GM21619 (cell line): ENCODE measurements around the gene KATNA1.
A peak's percentile ranks its signal among the peaks of the same experiment; 100 is the strongest.

Experiments
- ATAC-seq: cut with Tn5 transposase; IDR thresholded peaks from one replicate; pipeline ENCODE4 v1.9.1; 2021; ENCODE audit not compliant: unreplicated experiment

KATNA1 gene

DNA sequence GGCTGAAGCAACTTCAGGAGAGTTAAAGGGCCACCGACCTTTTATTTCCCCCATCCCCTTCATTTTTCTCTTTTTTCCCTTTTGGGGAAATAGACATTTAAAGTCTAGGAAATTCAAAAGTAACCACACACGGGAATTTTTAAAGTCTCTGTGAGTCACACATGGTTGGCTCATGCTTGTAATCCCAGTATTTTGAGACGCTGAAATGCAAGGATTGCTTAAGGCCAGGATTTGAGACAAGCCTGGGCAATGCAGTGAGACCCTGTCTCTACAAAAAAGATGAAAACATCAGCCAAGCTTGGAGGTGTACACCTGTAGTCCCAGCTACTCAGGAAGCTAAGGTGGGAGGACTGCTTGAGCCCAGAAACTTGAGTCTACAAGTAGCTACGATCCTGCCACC is 34.2 kb downstream of the KATNA1 start:
- no peak for ATAC-seq

GRCh38 chr6:149608381-149608982 is 40.0 kb downstream of the KATNA1 start:
- ATAC-seq = no peak

DNA sequence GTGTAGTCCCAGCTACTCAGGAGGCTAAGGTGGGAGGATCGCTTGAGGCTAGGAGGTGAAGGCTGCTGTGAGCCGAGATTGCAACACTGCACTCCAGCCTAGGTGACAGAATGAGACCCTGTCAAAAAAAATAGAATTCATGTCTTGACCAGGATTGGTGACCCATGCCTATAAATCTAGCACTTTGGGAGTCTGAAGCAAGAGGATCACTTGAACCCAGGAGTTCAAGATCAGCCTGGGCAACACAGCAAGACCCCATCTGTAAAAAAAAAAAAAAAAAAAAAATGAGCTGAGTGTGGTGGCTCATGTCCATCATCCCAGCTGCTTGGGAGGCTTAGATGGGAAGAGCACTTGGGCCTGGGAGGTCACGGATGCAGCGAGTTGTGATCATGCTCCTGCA is 48.0 kb downstream of the KATNA1 start:
- ATAC-seq = no peak

DNA sequence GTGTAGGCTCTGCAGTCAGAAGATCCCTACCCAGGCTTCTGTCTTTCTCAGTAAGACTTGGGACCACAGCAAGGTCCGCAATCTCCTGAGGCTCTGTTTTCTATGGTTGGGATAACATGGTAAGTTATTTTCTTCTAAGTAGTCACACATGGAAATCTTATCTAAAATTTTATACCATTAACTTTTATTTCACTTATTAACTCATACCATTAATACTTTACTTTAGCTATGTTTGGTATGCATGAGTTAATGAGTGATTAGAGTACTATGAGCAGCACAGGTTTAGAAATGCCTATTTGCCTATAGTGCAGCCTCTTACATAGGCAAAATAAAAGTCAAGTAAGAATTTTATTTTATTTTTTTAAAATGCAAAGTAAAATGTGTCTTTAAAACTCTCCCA is 55.1 kb downstream of the KATNA1 start:
- ATAC-seq = no peak

- no peak for ATAC-seq
Observed at GRCh38 chr6:149592983-149593382, 55.5 kb downstream of the KATNA1 start.

- ATAC-seq = no peak
Observed at GRCh38 chr6:149586149-149586548, 62.4 kb downstream of the KATNA1 start.

DNA sequence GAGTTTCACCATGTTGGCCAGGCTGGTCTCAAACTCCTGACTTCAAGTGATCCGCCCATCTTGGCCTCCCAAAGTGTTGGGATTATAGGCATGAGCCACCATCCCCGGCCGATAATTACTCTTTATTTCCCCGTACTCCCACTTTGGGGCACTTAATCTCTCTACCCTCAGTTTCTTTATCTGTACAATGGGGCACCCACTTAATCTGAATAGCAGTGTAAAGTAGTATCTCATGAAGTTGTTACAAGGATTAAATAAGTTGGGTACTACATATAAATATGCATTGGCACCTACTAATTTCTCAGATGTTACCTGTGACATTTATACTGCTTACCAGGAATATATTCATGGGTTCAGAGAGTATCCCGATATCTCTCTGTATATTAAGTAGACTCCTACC is 67.2 kb downstream of the KATNA1 start:
- ATAC-seq = no peak

GRCh38 chr6:149580880-149581279 is 67.6 kb downstream of the KATNA1 start:
- ATAC-seq = no peak

DNA sequence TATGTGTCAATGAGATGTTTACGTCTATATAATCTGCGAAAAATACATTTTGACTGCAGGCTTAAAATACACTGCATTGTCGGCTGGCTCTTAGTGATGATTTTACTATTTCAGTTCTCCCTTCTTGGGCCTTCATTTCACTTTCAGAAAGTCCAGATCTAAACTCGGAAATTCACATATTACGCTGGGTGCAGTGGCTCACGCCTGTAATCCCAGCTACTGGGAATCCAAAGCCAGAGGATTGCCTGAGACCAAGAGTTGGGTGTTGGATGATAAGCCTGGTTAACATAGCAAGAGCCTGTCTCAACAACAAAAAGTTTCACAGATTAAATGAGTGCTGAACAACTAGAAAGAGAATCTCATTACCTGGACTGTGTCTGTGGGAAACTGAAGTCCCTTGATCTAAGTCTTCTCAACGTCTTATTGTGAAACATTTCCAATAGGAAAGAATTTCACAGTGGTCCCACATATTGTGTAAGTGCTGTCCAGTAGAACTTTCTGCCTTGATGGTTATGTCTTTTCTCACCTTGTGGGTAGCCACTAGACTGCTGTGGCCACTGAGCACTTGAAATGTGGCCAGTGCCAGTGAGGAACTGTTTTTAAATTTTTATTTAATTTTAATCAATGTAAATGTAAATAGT is 80.4 kb downstream of the KATNA1 start:
- no peak for ATAC-seq

DNA sequence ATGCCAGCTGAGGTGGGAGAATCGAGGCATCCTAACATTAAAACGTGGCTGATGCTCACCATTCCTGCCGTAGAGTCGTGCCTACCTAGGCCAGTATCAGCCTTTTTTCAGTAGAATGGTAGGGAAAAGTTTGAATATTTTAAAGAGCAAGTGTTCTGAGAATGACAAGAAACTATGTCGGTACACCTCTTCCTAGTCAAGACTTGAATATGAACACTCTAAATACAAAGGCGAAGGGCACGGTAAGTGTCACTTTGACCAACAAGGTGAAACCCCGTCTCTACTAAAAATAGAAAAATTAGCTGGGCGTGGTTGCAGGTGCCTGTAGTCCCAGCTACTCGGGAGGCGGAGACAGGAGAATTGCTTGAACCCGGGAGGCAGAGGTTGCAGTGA is 81.3 kb downstream of the KATNA1 start:
- ATAC-seq = no peak

DNA sequence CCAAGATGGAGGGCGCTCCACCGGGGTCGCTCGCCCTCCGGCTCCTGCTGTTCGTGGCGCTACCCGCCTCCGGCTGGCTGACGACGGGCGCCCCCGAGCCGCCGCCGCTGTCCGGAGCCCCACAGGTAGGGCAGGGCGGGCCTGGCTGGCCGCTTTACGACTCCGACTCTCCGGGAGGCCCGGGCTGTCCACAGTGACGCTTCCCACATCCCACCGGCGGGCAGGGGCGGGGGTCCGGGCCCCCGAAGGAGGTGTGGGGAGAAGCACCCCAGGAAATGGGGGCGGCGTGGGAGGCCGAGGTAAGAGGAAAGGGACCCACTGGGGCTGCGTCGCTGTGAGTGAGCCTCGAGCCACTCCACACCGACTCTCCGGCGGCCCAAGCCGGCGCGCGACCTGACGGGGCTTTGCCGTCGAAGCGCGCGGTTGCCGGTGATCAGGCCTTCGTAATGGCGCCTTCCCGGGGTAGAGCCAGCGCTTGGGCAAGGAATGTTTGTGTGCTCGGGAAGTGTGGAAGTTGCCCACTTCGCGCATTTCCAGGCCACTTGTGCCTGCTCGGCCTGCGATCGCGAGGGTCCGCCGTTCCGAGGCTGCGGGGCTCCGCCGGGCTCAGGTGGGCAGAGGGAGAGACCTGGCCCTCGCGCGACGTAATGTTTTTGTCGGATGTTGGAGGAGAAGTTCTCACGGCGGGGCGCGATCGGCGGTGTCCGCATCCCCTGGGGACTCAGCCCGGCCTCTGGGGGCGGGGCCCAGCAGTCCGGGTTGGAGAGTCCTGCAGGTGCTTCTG is 81.9 kb downstream of the KATNA1 start:
- ATAC-seq = peak; percentile 23

- peak; percentile 71 for ATAC-seq
Observed at GRCh38 chr6:149565527-149566409, 82.7 kb downstream of the KATNA1 start, which contains the start of gene GINM1. Gene GINM1, plus strand, starts transcription at chr6:149566375. Its CDS starts 40 bp downstream, at chr6:149566415.

- ATAC-seq = no peak
Observed at GRCh38 chr6:149563928-149564325, 84.6 kb downstream of the KATNA1 start.

- ATAC-seq = no peak
Observed at GRCh38 chr6:149563203-149563927, 85.1 kb downstream of the KATNA1 start.

- no peak for ATAC-seq
Observed at GRCh38 chr6:149560736-149561135, 87.8 kb downstream of the KATNA1 start.

- ATAC-seq = no peak
Observed at GRCh38 chr6:149559389-149559788, 89.1 kb downstream of the KATNA1 start.

DNA sequence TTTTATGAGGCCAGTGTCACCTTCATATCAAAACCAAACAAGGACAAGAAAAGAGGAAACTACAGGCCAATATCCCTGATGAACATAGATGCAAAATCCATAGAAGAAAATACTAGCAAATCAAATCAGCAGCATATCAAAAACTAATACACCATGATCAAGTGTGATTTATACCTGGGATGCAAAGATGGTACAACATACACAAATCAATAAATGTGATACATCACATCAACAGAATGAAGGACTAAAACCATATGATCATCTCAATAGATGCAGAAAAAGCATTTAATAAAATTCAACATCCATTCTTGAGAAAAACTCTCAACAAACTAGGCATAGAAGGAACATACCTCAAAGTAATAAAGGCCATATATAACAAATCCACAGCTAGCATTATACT is 90.5 kb downstream of the KATNA1 start:
- ATAC-seq = no peak

- no peak for ATAC-seq
Observed at GRCh38 chr6:149551920-149552319, 96.6 kb downstream of the KATNA1 start.

DNA sequence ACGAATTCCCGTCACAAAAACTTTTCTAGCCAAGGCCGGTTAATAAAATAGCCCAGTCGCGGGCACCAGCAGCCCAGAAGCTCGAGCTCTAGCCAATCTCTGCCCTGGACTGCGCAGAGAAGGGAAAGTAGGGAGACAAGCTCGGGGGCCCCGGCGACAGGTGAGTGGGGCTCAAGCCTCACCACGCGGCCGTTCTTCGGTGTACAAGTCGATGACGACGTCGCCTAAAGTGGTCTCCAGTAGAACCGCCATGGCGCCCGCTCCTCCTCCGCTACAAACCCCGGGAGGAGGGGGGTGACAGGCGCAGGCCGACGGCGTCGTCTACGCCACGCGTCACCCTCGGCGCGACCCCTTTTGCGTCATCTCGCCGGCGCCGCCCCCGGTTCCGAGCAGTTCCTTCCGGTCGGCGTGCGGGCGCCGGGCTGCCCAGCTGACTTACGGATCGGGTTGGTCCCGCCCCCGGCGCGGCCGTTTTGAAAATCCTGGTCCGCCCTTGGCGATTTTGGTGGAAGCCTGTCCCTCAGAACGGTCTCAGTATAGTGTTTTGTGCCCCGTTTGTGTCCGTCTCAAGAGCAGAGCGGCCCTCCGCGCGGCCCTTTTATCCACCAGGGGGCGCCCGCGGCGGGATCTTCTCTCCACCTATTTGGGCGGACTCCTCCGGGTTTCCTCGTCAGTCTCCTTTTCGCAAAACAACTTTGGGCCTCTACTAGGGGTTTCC is 102.6 kb downstream of the KATNA1 start, which contains the start of gene PPIL4:
Gene PPIL4, minus strand, starts transcription at position 290 of the 718 bp plus-strand sequence. Its CDS starts 38 bp downstream, at position 252.
- peak; percentile 84 for ATAC-seq
